22Rv1 (cell line): ENCODE data around the gene ACTN2.

Experiments used
- ZFX ChIP-seq: fragments of 450-650 bp; IDR thresholded peaks from 2 replicates; pipeline ENCODE4 v1.6.1; 2017; ENCODE audit warnings: antibody characterized with exemption, borderline replicate concordance
- TF ChIP-seq, protein P1 (sequence below): fragments of 450-650 bp; IDR thresholded peaks from 2 replicates; pipeline ENCODE4 v1.5.1; 2017; ENCODE audit warnings: mild to moderate bottlenecking

DNA sequence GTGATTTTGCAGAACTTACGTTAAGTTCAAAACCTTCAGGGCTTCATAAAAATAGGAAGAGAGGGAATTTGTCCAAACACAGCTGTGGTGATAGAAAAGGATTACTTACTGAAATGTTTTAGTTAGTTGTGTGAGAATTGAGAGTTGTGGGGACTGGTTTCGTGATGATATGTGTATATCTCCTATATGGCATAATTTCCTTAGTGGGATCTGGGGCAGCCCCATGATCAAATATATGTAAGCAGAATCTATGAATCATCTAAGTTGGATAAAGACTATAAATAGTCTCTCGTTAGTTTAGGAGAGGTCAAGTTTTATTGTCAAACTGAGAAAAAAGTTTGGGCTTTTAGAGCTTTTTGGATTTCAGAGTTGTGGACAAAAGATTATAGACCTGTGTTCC, 123.7 kb downstream of the ACTN2 start:
- TF ChIP-seq, protein P1, sequence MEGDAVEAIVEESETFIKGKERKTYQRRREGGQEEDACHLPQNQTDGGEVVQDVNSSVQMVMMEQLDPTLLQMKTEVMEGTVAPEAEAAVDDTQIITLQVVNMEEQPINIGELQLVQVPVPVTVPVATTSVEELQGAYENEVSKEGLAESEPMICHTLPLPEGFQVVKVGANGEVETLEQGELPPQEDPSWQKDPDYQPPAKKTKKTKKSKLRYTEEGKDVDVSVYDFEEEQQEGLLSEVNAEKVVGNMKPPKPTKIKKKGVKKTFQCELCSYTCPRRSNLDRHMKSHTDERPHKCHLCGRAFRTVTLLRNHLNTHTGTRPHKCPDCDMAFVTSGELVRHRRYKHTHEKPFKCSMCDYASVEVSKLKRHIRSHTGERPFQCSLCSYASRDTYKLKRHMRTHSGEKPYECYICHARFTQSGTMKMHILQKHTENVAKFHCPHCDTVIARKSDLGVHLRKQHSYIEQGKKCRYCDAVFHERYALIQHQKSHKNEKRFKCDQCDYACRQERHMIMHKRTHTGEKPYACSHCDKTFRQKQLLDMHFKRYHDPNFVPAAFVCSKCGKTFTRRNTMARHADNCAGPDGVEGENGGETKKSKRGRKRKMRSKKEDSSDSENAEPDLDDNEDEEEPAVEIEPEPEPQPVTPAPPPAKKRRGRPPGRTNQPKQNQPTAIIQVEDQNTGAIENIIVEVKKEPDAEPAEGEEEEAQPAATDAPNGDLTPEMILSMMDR = no peak
- TF ChIP-seq ZFX = no peak
